WTC11 (cell line): ENCODE measurements around the gene MSI2. TPM values are rescaled to one million over a fixed set of nuclear protein-coding genes. Genes with fewer than 3 reads are reported as not detected.

Source experiments
- ATAC-seq: fragments of 200-7000 bp; cut with Tn5 transposase; 2 replicates; pipeline ENCODE4 v1.10.0; 2021; ENCODE audit warnings: mild to moderate bottlenecking, moderate library complexity
- CTCF ChIA-PET: fragments of 300-600 bp; sonication (Branson Sonifier 250); formaldehyde crosslinking; loops from one replicate; lab custom pipeline; 2021; ENCODE audit warnings: antibody characterized with exemption; lab: Charles Lee
- POLR2A ChIA-PET: fragments of 350-600 bp; sonication (Branson Sonifier 250); formaldehyde crosslinking; loops from one replicate; lab custom pipeline; 2021; ENCODE audit warnings: antibody characterized with exemption; lab: Charles Lee
- DNase-seq: peaks from one replicate; pipeline ENCODE4 v3.0.0; 2021; ENCODE audit warnings: low spot score
- H3K27ac Mint-ChIP-seq: 2 replicates; pipeline ENCODE4 v1.8.0; 2021; ENCODE audit warnings: mixed read lengths
- H3K27me3 Mint-ChIP-seq: 2 replicates; pipeline ENCODE4 v1.8.0; 2021; ENCODE audit warnings: low read depth, mild to moderate bottlenecking, moderate library complexity, mixed read lengths
- H3K36me3 Mint-ChIP-seq: 2 replicates; pipeline ENCODE4 v1.8.0; 2021; ENCODE audit warnings: mixed read lengths
- H3K4me1 Mint-ChIP-seq: 2 replicates; pipeline ENCODE4 v1.8.0; 2022; ENCODE audit warnings: mixed read lengths
- H3K4me3 Mint-ChIP-seq: 2 replicates; pipeline ENCODE4 v1.8.0; 2021; ENCODE audit warnings: mild to moderate bottlenecking, moderate library complexity, mixed read lengths
- H3K9me3 Mint-ChIP-seq: 2 replicates; pipeline ENCODE4 v1.8.0; 2021; ENCODE audit warnings: mixed read lengths
- AFF4 ChIP-seq: sonication (generic); formaldehyde crosslinking; IDR thresholded peaks from 2 replicates; pipeline ENCODE4 v1.8.1; 2023; ENCODE audit warnings: mild to moderate bottlenecking, missing genetic modification reagents, borderline replicate concordance
- ATF1 ChIP-seq: sonication (generic); formaldehyde crosslinking; IDR thresholded peaks from 2 replicates; pipeline ENCODE4 v1.8.1; 2023; ENCODE audit warnings: mild to moderate bottlenecking, moderate library complexity, missing genetic modification reagents
- ATF6 ChIP-seq: sonication (generic); formaldehyde crosslinking; IDR thresholded peaks from 2 replicates; pipeline ENCODE4 v1.8.1; 2023; ENCODE audit warnings: mild to moderate bottlenecking, missing genetic modification reagents
- CDX4 ChIP-seq: fragments of 250-450 bp; sonication (Bioruptor Pico); IDR thresholded peaks from 2 replicates; pipeline ENCODE4 v1.9.0; 2021; ENCODE audit warnings: moderate library complexity, mild to moderate bottlenecking, inconsistent platforms, borderline replicate concordance
- ERG ChIP-seq: fragments of 250-450 bp; sonication (Bioruptor Pico); IDR thresholded peaks from 2 replicates; pipeline ENCODE4 v1.8.0; 2021; ENCODE audit warnings: mild to moderate bottlenecking
- FOXK1 ChIP-seq: sonication (generic); formaldehyde crosslinking; IDR thresholded peaks from 2 replicates; pipeline ENCODE4 v1.8.0; 2022; ENCODE audit warnings: mild to moderate bottlenecking, moderate library complexity, missing genetic modification reagents
- GABPB1 ChIP-seq: sonication (generic); formaldehyde crosslinking; IDR thresholded peaks from 2 replicates; pipeline ENCODE4 v1.8.1; 2023; ENCODE audit warnings: mild to moderate bottlenecking, missing genetic modification reagents
- HMGA2 ChIP-seq: fragments of 250-450 bp; sonication (Bioruptor Pico); IDR thresholded peaks from 2 replicates; pipeline ENCODE4 v1.4.0; 2021; ENCODE audit warnings: mild to moderate bottlenecking, moderate library complexity
- JAZF1 ChIP-seq: fragments of 250-450 bp; sonication (Bioruptor Pico); IDR thresholded peaks from 2 replicates; pipeline ENCODE4 v1.9.0; 2021; ENCODE audit warnings: moderate library complexity, mild to moderate bottlenecking, inconsistent platforms
- JUN ChIP-seq: sonication (generic); formaldehyde crosslinking; IDR thresholded peaks from 2 replicates; pipeline ENCODE4 v1.8.0; 2023; ENCODE audit warnings: mild to moderate bottlenecking, missing genetic modification reagents
- MAX ChIP-seq: sonication (generic); formaldehyde crosslinking; IDR thresholded peaks from 2 replicates; pipeline ENCODE4 v1.8.0; 2022; ENCODE audit warnings: mild to moderate bottlenecking, missing genetic modification reagents
- MLX ChIP-seq: sonication (generic); formaldehyde crosslinking; IDR thresholded peaks from 2 replicates; pipeline ENCODE4 v1.8.1; 2023; ENCODE audit warnings: mild to moderate bottlenecking, missing genetic modification reagents, moderate library complexity
- MYBL2 ChIP-seq: sonication (generic); formaldehyde crosslinking; IDR thresholded peaks from 2 replicates; pipeline ENCODE4 v1.8.1; 2023; ENCODE audit warnings: mild to moderate bottlenecking, moderate library complexity, missing genetic modification reagents
- NFATC4 ChIP-seq: fragments of 250-450 bp; sonication (Bioruptor Pico); IDR thresholded peaks from 2 replicates; pipeline ENCODE4 v1.9.0; 2021; ENCODE audit warnings: mild to moderate bottlenecking
- NFE2L1 ChIP-seq: sonication (generic); formaldehyde crosslinking; IDR thresholded peaks from 2 replicates; pipeline ENCODE4 v1.8.1; 2023; ENCODE audit warnings: missing genetic modification reagents
- PRRX2 ChIP-seq: fragments of 250-450 bp; sonication (Bioruptor Pico); IDR thresholded peaks from 2 replicates; pipeline ENCODE4 v1.8.0; 2021; ENCODE audit warnings: mild to moderate bottlenecking
- RELA ChIP-seq: sonication (generic); formaldehyde crosslinking; IDR thresholded peaks from 2 replicates; pipeline ENCODE4 v1.8.1; 2022; ENCODE audit warnings: missing genetic modification reagents, mild to moderate bottlenecking, borderline replicate concordance
- RORB ChIP-seq: fragments of 250-450 bp; sonication (Bioruptor Pico); IDR thresholded peaks from 2 replicates; pipeline ENCODE4 v1.9.0; 2021; ENCODE audit warnings: mild to moderate bottlenecking
- SMAD3 ChIP-seq: sonication (generic); formaldehyde crosslinking; IDR thresholded peaks from 2 replicates; pipeline ENCODE4 v1.8.0; 2022; ENCODE audit warnings: missing genetic modification reagents, mild to moderate bottlenecking, borderline replicate concordance
- USF2 ChIP-seq: sonication (generic); formaldehyde crosslinking; IDR thresholded peaks from 2 replicates; pipeline ENCODE4 v1.8.1; 2023; ENCODE audit warnings: mild to moderate bottlenecking, missing genetic modification reagents, moderate library complexity
- ZNF219 ChIP-seq: sonication (generic); formaldehyde crosslinking; IDR thresholded peaks from 2 replicates; pipeline ENCODE4 v1.8.0; 2023; ENCODE audit warnings: missing genetic modification reagents, mild to moderate bottlenecking, borderline replicate concordance
- ZNF263 ChIP-seq: sonication (generic); formaldehyde crosslinking; IDR thresholded peaks from 2 replicates; pipeline ENCODE4 v1.8.1; 2022; ENCODE audit warnings: low read depth, mild to moderate bottlenecking, moderate library complexity, missing genetic modification reagents
- ZNF416 ChIP-seq: fragments of 250-450 bp; sonication (Bioruptor Pico); IDR thresholded peaks from 2 replicates; pipeline ENCODE4 v1.9.0; 2021; ENCODE audit warnings: mild to moderate bottlenecking, inconsistent platforms
- total RNA-seq: library from RNA; stranded (reverse); gene quantifications from 3 replicates; pipeline ENCODE4 v1.2.3, GENCODE V29; 2021

Gene MSI2
- total RNA-seq, 1 experiment from 2014 or later: 82.1 TPM

GRCh38 chr17:57631871-57632270 lies 375.5 kb downstream of the MSI2 start:
- no peaks in the 10 kb centered on the region for H3K27me3 Mint-ChIP-seq
- ATAC-seq: no peak

GRCh38 chr17:57632294-57632693 lies 376.0 kb downstream of the MSI2 start:
- H3K4me3 Mint-ChIP-seq: no peak overlapping the region
- DNase-seq: no peak
- no peaks in the 10 kb centered on the region for H3K27me3 Mint-ChIP-seq
- peaks cover 10% of the 10 kb centered on the region for H3K9me3 Mint-ChIP-seq
- ATAC-seq: no peak
- ChIA-PET POLR2A (no interaction called here), CTCF (interaction anchor here (2.0 kb wide), 1 partner anchor 40 kb away, joined by 7 read pairs; no protein-coding TSS in a partner anchor)
- H3K36me3 Mint-ChIP-seq: peaks cover 9% of the 10 kb centered on the region
- H3K27ac Mint-ChIP-seq: no peak overlapping the region
- TF ChIP-seq ATF1 (no peak), MYBL2 (CRISPR knock-in tag) (no peak), MLX (no peak), RORB (no peak), ATF6 (CRISPR knock-in tag) (no peak)
- peaks cover 14% of the 10 kb centered on the region for H3K4me1 Mint-ChIP-seq

More at GRCh38 chr17:57631871-57632270, 375.5 kb downstream of the MSI2 start:
- H3K36me3 Mint-ChIP-seq: peaks cover 9% of the 10 kb centered on the region
- ChIA-PET POLR2A (no interaction called here), CTCF (interaction anchor here (2.0 kb wide), 1 partner anchor 40 kb away, joined by 7 read pairs; no protein-coding TSS in a partner anchor)
- TF ChIP-seq ZNF416: no peak
- no peak for TF ChIP-seq ZNF219
- TF ChIP-seq GABPB1 (CRISPR knock-in tag): no peak
- no peak for TF ChIP-seq PRRX2 (CRISPR knock-in tag)
- TF ChIP-seq NFE2L1 (CRISPR knock-in tag): no peak
- no peak for TF ChIP-seq JAZF1
- TF ChIP-seq SMAD3 (CRISPR knock-in tag): no peak
- TF ChIP-seq AFF4 (CRISPR knock-in tag): no peak
- H3K4me1 Mint-ChIP-seq: peaks cover 10% of the 10 kb centered on the region
- no peak overlapping the region for H3K27ac Mint-ChIP-seq
- no peak overlapping the region for H3K4me3 Mint-ChIP-seq
- no peak for DNase-seq
- peaks cover 10% of the 10 kb centered on the region for H3K9me3 Mint-ChIP-seq

GRCh38 chr17:57633236-57633635 lies 376.9 kb downstream of the MSI2 start:
- Mint-ChIP-seq H3K4me1 (peaks cover 18% of the 10 kb centered on the region), H3K9me3 (peaks cover 10% of the 10 kb centered on the region), H3K36me3 (peaks cover 9% of the 10 kb centered on the region), H3K27ac (no peak overlapping the region), H3K4me3 (no peak overlapping the region), H3K27me3 (no peaks in the 10 kb centered on the region)
- ATAC-seq (no peak), DNase-seq (no peak)
- CTCF ChIA-PET: no interaction called here
- POLR2A ChIA-PET: no interaction called here
- TF ChIP-seq ERG (CRISPR knock-in tag) (no peak), NFATC4 (CRISPR knock-in tag) (no peak), JUN (CRISPR knock-in tag) (no peak), CDX4 (CRISPR knock-in tag) (no peak), RELA (CRISPR knock-in tag) (no peak), HMGA2 (no peak), MAX (no peak), USF2 (no peak), FOXK1 (no peak), ZNF263 (CRISPR knock-in tag) (no peak)
